ENCODE measurements around the gene ATF6B. TPM values are rescaled to one million over a fixed set of nuclear protein-coding genes. Genes with fewer than 3 reads are reported as not detected.

ATF6B gene
- total RNA-seq, 2 donors from 2014 or later = 125 to 132 TPM

GRCh38 chr6:32167154-32167760 is 39.2 kb upstream of the ATF6B start:
- H3K4me3 Mint-ChIP-seq = no peak overlapping the region
- H3K36me3 Mint-ChIP-seq = no peaks in the 10 kb centered on the region
- ATAC-seq = no peak
- no peaks in the 10 kb centered on the region for H3K27me3 Mint-ChIP-seq
- no peaks in the 10 kb centered on the region for H3K9me3 Mint-ChIP-seq
- H3K27ac Mint-ChIP-seq = no peak overlapping the region
- peaks cover 5 to 12% of the 10 kb centered on the region in 2 donors for H3K4me1 Mint-ChIP-seq (ENCODE audit: low read depth in 2 of 2)
- no peak for DNase-seq (ENCODE audit: low spot score)

DNA sequence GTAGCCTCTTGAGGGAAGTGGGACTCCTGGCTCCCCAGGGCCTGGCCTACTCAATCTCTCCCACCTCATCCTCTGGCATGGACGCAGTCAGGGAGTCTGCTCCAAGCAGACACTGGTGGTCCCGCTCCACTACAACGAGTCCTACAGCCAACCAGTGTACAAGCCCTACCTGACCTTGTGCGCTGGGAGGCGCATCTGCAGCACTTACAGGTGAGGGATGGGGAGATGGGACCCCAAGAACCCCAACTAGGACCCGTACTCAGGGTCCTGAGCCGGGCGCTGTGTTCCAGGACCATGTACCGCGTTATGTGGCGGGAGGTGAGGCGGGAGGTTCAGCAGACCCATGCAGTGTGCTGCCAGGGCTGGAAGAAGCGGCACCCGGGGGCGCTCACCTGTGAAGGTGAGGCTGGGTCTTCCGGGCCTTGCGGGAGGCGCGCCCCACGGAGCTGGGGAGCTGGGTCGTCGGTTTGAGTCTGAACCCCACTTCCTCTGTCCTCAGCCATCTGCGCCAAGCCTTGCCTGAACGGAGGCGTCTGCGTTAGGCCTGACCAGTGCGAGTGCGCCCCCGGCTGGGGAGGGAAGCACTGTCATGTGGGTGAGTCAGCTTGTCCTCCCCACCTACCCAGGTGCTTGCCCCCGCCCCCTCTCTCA is 38.5 kb upstream of the ATF6B start:
- no peaks in the 10 kb centered on the region for H3K36me3 Mint-ChIP-seq
- no peaks in the 10 kb centered on the region for H3K27me3 Mint-ChIP-seq
- no peak overlapping the region for H3K4me3 Mint-ChIP-seq
- ATAC-seq (no peak), DNase-seq (ENCODE audit: low spot score) (no peak)
- H3K27ac Mint-ChIP-seq = no peak overlapping the region
- H3K9me3 Mint-ChIP-seq = no peaks in the 10 kb centered on the region
- H3K4me1 Mint-ChIP-seq (ENCODE audit: low read depth in 2 of 2) = peaks cover 5 to 12% of the 10 kb centered on the region in 2 donors

DNA sequence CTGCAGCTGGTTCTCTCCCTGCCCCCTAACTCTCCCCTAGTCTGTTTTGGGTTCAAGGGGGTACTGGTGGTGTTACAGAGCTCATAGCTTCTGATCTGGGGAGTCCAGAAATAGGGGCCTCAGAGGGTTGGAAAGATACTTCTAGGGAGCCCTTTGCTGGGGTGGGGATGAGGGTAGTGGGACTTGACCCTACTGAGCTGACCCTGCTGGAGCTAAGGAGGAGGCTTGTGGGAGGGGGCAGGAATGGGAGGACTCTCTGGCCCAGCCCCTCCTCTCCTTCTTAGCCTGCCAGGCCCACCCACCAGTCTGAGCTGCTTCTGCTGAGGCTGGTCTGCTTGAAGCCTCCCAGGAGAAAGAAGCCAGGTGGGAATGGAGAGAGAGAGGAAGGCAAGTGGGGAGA is 36.2 kb upstream of the ATF6B start, which contains the start of gene EGFL8:
Gene EGFL8 (plus strand): TSS at position 301 of the 400 bp plus-strand sequence. CDS start 1,571 bp downstream, outside the sequence.
- H3K27ac Mint-ChIP-seq = no peak within 1 kb of the TSS
- no peaks in the 10 kb centered on the region for H3K36me3 Mint-ChIP-seq
- H3K4me1 Mint-ChIP-seq (ENCODE audit: low read depth in 2 of 2) = peaks cover 0 to 3% of the 10 kb centered on the region in 2 donors
- ATAC-seq = no peak
- no peak for DNase-seq (ENCODE audit: low spot score)
- no peaks in the 10 kb centered on the region for H3K27me3 Mint-ChIP-seq
- H3K4me3 Mint-ChIP-seq = no peak within 1 kb of the TSS
- no peaks in the 10 kb centered on the region for H3K9me3 Mint-ChIP-seq

GRCh38 chr6:32163559-32164258 is 35.7 kb upstream of the ATF6B start:
- H3K27me3 Mint-ChIP-seq = no peaks in the 10 kb centered on the region
- no peak overlapping the region for H3K4me3 Mint-ChIP-seq
- H3K9me3 Mint-ChIP-seq = no peaks in the 10 kb centered on the region
- ATAC-seq (no peak), DNase-seq (ENCODE audit: low spot score) (peak; percentile 38)
- H3K4me1 Mint-ChIP-seq (ENCODE audit: low read depth in 2 of 2) = peaks cover 0 to 3% of the 10 kb centered on the region in 2 donors
- no peaks in the 10 kb centered on the region for H3K36me3 Mint-ChIP-seq
- no peak overlapping the region for H3K27ac Mint-ChIP-seq

- H3K4me1 Mint-ChIP-seq (ENCODE audit: low read depth in 2 of 2) = peaks cover 23 to 28% of the 10 kb centered on the region in 2 donors
- H3K27ac Mint-ChIP-seq = peak overlapping the region in 1 of 2 donors; percentile 62
- H3K36me3 Mint-ChIP-seq = peaks cover 13% of the 10 kb centered on the region
- H3K4me3 Mint-ChIP-seq = no peak overlapping the region
- H3K27me3 Mint-ChIP-seq = no peaks in the 10 kb centered on the region
- DNase-seq (ENCODE audit: low spot score) (no peak), ATAC-seq (no peak)
- no peaks in the 10 kb centered on the region for H3K9me3 Mint-ChIP-seq
These were observed 30.0 kb upstream of the ATF6B start for GRCh38 chr6:32158052-32158451.

- Mint-ChIP-seq H3K9me3 (no peaks in the 10 kb centered on the region), H3K27me3 (no peaks in the 10 kb centered on the region), H3K36me3 (peaks cover 13% of the 10 kb centered on the region), H3K27ac (no peak overlapping the region), H3K4me3 (no peak overlapping the region), H3K4me1 (ENCODE audit: low read depth in 2 of 2) (peaks cover 23 to 35% of the 10 kb centered on the region in 2 donors)
- no peak for DNase-seq (ENCODE audit: low spot score)
- no peak for ATAC-seq
These were observed 28.8 kb upstream of the ATF6B start for GRCh38 chr6:32156891-32157290.

- H3K27ac Mint-ChIP-seq = peak overlapping the region; percentile 79 to 92
- peaks cover 15 to 20% of the 10 kb centered on the region in 2 donors for H3K27me3 Mint-ChIP-seq
- H3K36me3 Mint-ChIP-seq = peaks cover 13% of the 10 kb centered on the region
- peaks cover 36 to 49% of the 10 kb centered on the region in 2 donors for H3K4me1 Mint-ChIP-seq (ENCODE audit: low read depth in 2 of 2)
- ATAC-seq (peak; percentile 82), DNase-seq (ENCODE audit: low spot score) (peak; percentile 65)
- peak overlapping the region; percentile 99 for H3K4me3 Mint-ChIP-seq
- no peaks in the 10 kb centered on the region for H3K9me3 Mint-ChIP-seq
These were observed 26.6 kb upstream of the ATF6B start for GRCh38 chr6:32154514-32155161.

- Mint-ChIP-seq H3K4me3 (peak within 1 kb of the TSS; percentile 99), H3K4me1 (ENCODE audit: low read depth in 2 of 2) (peaks cover 39 to 52% of the 10 kb centered on the region in 2 donors), H3K36me3 (peaks cover 13% of the 10 kb centered on the region), H3K9me3 (no peaks in the 10 kb centered on the region), H3K27ac (peak within 1 kb of the TSS; percentile 79 to 92), H3K27me3 (peaks cover 18 to 22% of the 10 kb centered on the region in 2 donors)
- ATAC-seq = peak; percentile 84 to 86
- DNase-seq (ENCODE audit: low spot score) = peak; percentile 84
These were observed 25.8 kb upstream of the ATF6B start, which contains the start of gene PPT2 for GRCh38 chr6:32153564-32154513. Gene PPT2 (plus strand): TSS chr6:32154141. CDS start chr6:32154595, 454 bp downstream.

GRCh38 chr6:32152769-32153563 is 24.9 kb upstream of the ATF6B start:
- Mint-ChIP-seq H3K4me1 (ENCODE audit: low read depth in 2 of 2) (peaks cover 48 to 61% of the 10 kb centered on the region in 2 donors), H3K9me3 (no peaks in the 10 kb centered on the region), H3K27ac (peak overlapping the region; percentile 76 to 79), H3K27me3 (peaks cover 26 to 31% of the 10 kb centered on the region in 2 donors), H3K36me3 (peaks cover 7% of the 10 kb centered on the region), H3K4me3 (peak overlapping the region; percentile 99)
- DNase-seq (ENCODE audit: low spot score) = no peak
- ATAC-seq = no peak

GRCh38 chr6:32151863-32152768 is 24.1 kb upstream of the ATF6B start, which contains the start of gene PRRT1:
Gene PRRT1 (minus strand): TSS chr6:32151939. CDS start chr6:32151827, 112 bp downstream.
- DNase-seq (ENCODE audit: low spot score) (no peak), ATAC-seq (no peak)
- Mint-ChIP-seq H3K36me3 (no peaks in the 10 kb centered on the region), H3K27me3 (peaks cover 27 to 32% of the 10 kb centered on the region in 2 donors), H3K4me1 (ENCODE audit: low read depth in 2 of 2) (peaks cover 51 to 64% of the 10 kb centered on the region in 2 donors), H3K4me3 (peak within 1 kb of the TSS; percentile 99), H3K27ac (peak within 1 kb of the TSS in 1 of 2 donors; percentile 76), H3K9me3 (no peaks in the 10 kb centered on the region)

DNA sequence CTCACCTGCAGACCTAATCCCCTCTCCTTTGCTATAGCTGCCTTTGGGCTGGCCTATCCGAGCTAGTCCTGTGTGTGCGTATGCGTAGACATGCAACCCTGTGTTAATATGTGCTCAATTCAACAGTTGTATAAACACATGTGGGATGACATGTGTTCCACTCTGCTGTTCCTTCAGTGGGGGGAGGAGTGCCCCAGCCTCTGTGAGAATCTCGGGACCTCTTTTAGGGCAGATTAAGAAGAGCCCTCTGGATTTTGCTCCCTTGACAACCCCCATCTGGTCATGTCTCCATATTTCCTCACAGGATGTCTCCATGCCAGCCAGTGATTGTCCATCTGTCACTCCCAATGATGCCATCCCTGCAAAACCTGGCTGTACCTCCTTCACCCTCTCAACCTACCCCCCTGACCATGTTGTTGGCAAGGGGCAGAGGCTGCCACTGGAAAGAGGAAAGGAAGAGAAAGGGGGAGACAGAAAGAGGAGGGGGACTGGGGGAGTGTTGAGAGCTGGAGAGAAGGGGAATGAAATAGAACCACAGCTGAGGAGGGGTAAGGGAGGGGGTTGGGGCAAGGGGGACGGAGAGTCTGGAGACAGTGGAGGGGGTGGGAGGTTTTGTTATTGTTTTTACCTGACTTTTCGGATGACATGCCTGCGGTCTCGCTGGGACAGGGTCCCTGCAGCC is 23.3 kb upstream of the ATF6B start:
- DNase-seq (ENCODE audit: low spot score) = no peak
- ATAC-seq = no peak
- H3K36me3 Mint-ChIP-seq = no peaks in the 10 kb centered on the region
- H3K4me3 Mint-ChIP-seq = peak overlapping the region; percentile 28
- no peaks in the 10 kb centered on the region for H3K9me3 Mint-ChIP-seq
- H3K27ac Mint-ChIP-seq = peak overlapping the region in 1 of 2 donors; percentile 34
- H3K4me1 Mint-ChIP-seq (ENCODE audit: low read depth in 2 of 2) = peaks cover 51 to 64% of the 10 kb centered on the region in 2 donors
- peaks cover 32 to 35% of the 10 kb centered on the region in 2 donors for H3K27me3 Mint-ChIP-seq
